Spleen (tissue), 11 donors: ENCODE results near the gene IGSF23. TPM values are rescaled to one million over a fixed set of nuclear protein-coding genes. Genes with fewer than 3 reads are reported as not detected.

ENCODE experiments used
- DNase-seq: peaks from one replicate; pipeline ENCODE4 v3.0.0-alpha.2; 2020
- H3K27ac ChIP-seq, 8 donors: fragments of 200-600 bp; sonication (generic) in 7 of 8; 1 replicate in 4 of 8; 2 replicates in 4 of 8; pipeline versions ENCODE4 v1.5.0 to v1.8.0; 2016 to 2021; ENCODE audit warnings: inconsistent platforms in 4 of 8, mild to moderate bottlenecking in 4 of 8, moderate library complexity in 1 of 8
- H3K27me3 ChIP-seq, 7 donors: fragments of 200-600 bp; sonication (generic) in 6 of 7; replicated peaks in 1 of 7; 1 replicate in 4 of 7; 2 replicates in 3 of 7; pipeline versions ENCODE4 v1.5.0 to v1.8.0; 2016 to 2021; ENCODE audit warnings: inconsistent platforms in 3 of 7, mild to moderate bottlenecking in 1 of 7
- H3K36me3 ChIP-seq, 6 donors: fragments of 200-600 bp; sonication (generic) in 5 of 6; 1 replicate in 4 of 6; 2 replicates in 2 of 6; pipeline versions ENCODE4 v1.5.0 to v1.8.0; 2016 to 2021; ENCODE audit warnings: inconsistent platforms in 2 of 6
- H3K4me1 ChIP-seq, 6 donors: fragments of 200-600 bp; sonication (generic) in 5 of 6; 1 replicate in 3 of 6; 2 replicates in 3 of 6; pipeline versions ENCODE4 v1.5.0 to v1.8.0; 2016 to 2021; ENCODE audit warnings: inconsistent platforms in 3 of 6
- H3K4me3 ChIP-seq, 8 donors: fragments of 200-600 bp; sonication (generic) in 7 of 8; 1 replicate in 4 of 8; 2 replicates in 4 of 8; pipeline versions ENCODE4 v1.5.0 to v1.8.0; 2016 to 2021; ENCODE audit warnings: inconsistent platforms in 4 of 8, mild to moderate bottlenecking in 4 of 8, moderate library complexity in 2 of 8
- H3K9me3 ChIP-seq, 8 donors: fragments of 200-600 bp; sonication (generic) in 7 of 8; 1 replicate in 4 of 8; 2 replicates in 4 of 8; pipeline versions ENCODE4 v1.5.0 to v1.8.0; 2016 to 2021; ENCODE audit warnings: inconsistent platforms in 4 of 8
- CTCF ChIP-seq, 11 experiments: fragments of 200-600 bp in 7 of 11; fragments of 450-650 bp in 4 of 11; sonication (generic) in 4 of 11; IDR thresholded peaks in 8 of 11; conservative IDR thresholded peaks in 3 of 11; 1 replicate in 7 of 11; 2 replicates in 4 of 11; pipeline versions ENCODE4 v1.4.0 to v1.8.0; 2016 to 2021; ENCODE audit warnings: antibody characterized with exemption in 11 of 11, inconsistent platforms in 4 of 11, mild to moderate bottlenecking in 1 of 11
- POLR2A ChIP-seq, 3 donors: fragments of 450-650 bp; IDR thresholded peaks; one replicate each; pipeline ENCODE4 v1.5.1; 2017; ENCODE audit warnings: antibody characterized with exemption in 3 of 3, mild to moderate bottlenecking in 1 of 3
- POLR2AphosphoS5 ChIP-seq, 3 donors: sonication (generic); formaldehyde crosslinking; IDR thresholded peaks; one replicate each; pipeline ENCODE4 v1.5.1; 2017; ENCODE audit warnings: antibody characterized with exemption in 3 of 3
- WGBS, 5 donors: extraction: QIAGEN DNeasy Blood & Tissue Kit in 3 of 5; methylation state at CpG; one replicate each; pipeline versions ENCODE4 v1.1.5 to v1.1.7; 2013 to 2018; 5-methylcytosine and 5-hydroxymethylcytosine counted together
- intact Hi-C: fragments of 100-400 bp; cut with DNase I; formaldehyde crosslinking; loops from one replicate; pipeline ENCODE4 v1.15.0; 2023; ENCODE audit warnings: low total_unique reads
- polyA plus RNA-seq, 3 donors: library from polyadenylated mRNA; stranded (reverse); fragments of 200-250 nt; gene quantifications; one replicate each; pipeline ENCODE4 v1.2.1, GENCODE V29; 2013
- total RNA-seq, 7 donors: library from RNA; depleted of rRNA in 3 of 7; stranded (reverse); fragments of >200 nt in 3 of 7; fragmentation: NEBNext Ultra II Directional in 4 of 7; extraction: Animal tissue kit (Norgen Biotek cat#: 25700) in 4 of 7; gene quantifications; one replicate each; pipeline versions ENCODE4 v1.1.0 to v1.2.1, GENCODE V29; 2016 to 2021
- donor health status: healthy with polysubstance abuse.
- donor health status: DM: no; HTN: no; CAD: no; lungs with moderate emphysema.
- donor health status: DM: no; HTN: no; CAD: no.
- donor health status: Bipolar disorder and iron deficiency.
- donor health status: healthy.
- donor health status: DM: no; HTN: no; CAD: no.
- donor health status: DM: yes; HTN: yes; CAD: no.

The IGSF23 gene
- total and polyA plus RNA-seq, 10 donors: not detected

- no peaks in the 10 kb centered on the region for H3K36me3 ChIP-seq
- DNase-seq: no peak
- peaks cover 0 to 45% (median 20%) of the 10 kb centered on the region in 6 donors for H3K4me1 ChIP-seq
- intact Hi-C loops: no loop called here
- 53 to 81% (median 70%) methylated on average over 3 of the region's 3 CpGs for WGBS, 5 donors
- TF ChIP-seq POLR2AphosphoS5 (IDR thresholded peaks at IDR 0.05) (no peak), CTCF (IDR thresholded peaks at IDR 0.05 in 8 of 11, conservative IDR thresholded peaks at IDR 0.05 in 3 of 11) (no peak), POLR2A (IDR thresholded peaks at IDR 0.05) (no peak)
- no peak overlapping the region for H3K27ac ChIP-seq
- peaks cover 0 to 23% (median 9%) of the 10 kb centered on the region in 7 donors for H3K27me3 ChIP-seq
- H3K4me3 ChIP-seq: no peak overlapping the region
- no peaks in the 10 kb centered on the region for H3K9me3 ChIP-seq
Observed at GRCh38 chr19:44640518-44640917, 27.2 kb downstream of the IGSF23 start.

- H3K27ac ChIP-seq: no peak overlapping the region
- H3K4me3 ChIP-seq: no peak overlapping the region
- TF ChIP-seq POLR2A (IDR thresholded peaks at IDR 0.05): no peak
- TF ChIP-seq POLR2AphosphoS5 (IDR thresholded peaks at IDR 0.05): no peak
- TF ChIP-seq CTCF (IDR thresholded peaks at IDR 0.05 in 8 of 11, conservative IDR thresholded peaks at IDR 0.05 in 3 of 11): no peak
- no peaks in the 10 kb centered on the region for H3K36me3 ChIP-seq
- 83 to 88% (median 86%) methylated on average over 9 of the region's 9 CpGs for WGBS, 5 donors
- no peak for DNase-seq
- peaks cover 0 to 32% (median 9%) of the 10 kb centered on the region in 7 donors for H3K27me3 ChIP-seq
- no peaks in the 10 kb centered on the region for H3K9me3 ChIP-seq
- intact Hi-C loops: no loop called here
- peaks cover 0 to 44% (median 18%) of the 10 kb centered on the region in 6 donors for H3K4me1 ChIP-seq
Observed at GRCh38 chr19:44641501-44642265, 28.3 kb downstream of the IGSF23 start.

- no peak overlapping the region for H3K27ac ChIP-seq
- no peaks in the 10 kb centered on the region for H3K9me3 ChIP-seq
- TF ChIP-seq POLR2AphosphoS5 (IDR thresholded peaks at IDR 0.05) (no peak), CTCF (IDR thresholded peaks at IDR 0.05 in 8 of 11, conservative IDR thresholded peaks at IDR 0.05 in 3 of 11) (no peak), POLR2A (IDR thresholded peaks at IDR 0.05) (no peak)
- WGBS, 5 donors: 38 to 71% (median 51%) methylated on average over 1 of the region's 1 CpG
- H3K4me1 ChIP-seq: peaks cover 0 to 47% (median 20%) of the 10 kb centered on the region in 6 donors
- no peak for DNase-seq
- peaks cover 0 to 4% (median 0%) of the 10 kb centered on the region in 6 donors for H3K36me3 ChIP-seq
- peaks cover 0 to 32% (median 9%) of the 10 kb centered on the region in 7 donors for H3K27me3 ChIP-seq
- intact Hi-C loops: no loop called here
- no peak overlapping the region for H3K4me3 ChIP-seq
Observed at GRCh38 chr19:44642377-44642776, 29.0 kb downstream of the IGSF23 start.

- Histone ChIP-seq H3K4me1 (peaks cover 0 to 59% (median 25%) of the 10 kb centered on the region in 6 donors), H3K36me3 (peaks cover 0 to 5% (median 0%) of the 10 kb centered on the region in 6 donors), H3K27ac (peak within 1 kb of the TSS in 7 of 8 donors; percentile 68 to 83 (median 78)), H3K27me3 (peaks cover 0 to 32% (median 9%) of the 10 kb centered on the region in 7 donors), H3K4me3 (peak within 1 kb of the TSS; percentile 50 to 82 (median 58)), H3K9me3 (no peaks in the 10 kb centered on the region)
- WGBS, 5 donors: 0 to 4% (median 1%) methylated on average over 21 to 70 of the region's 70 CpGs
- intact Hi-C loops: no loop called here
- peak; percentile 86 for DNase-seq
- TF ChIP-seq CTCF (IDR thresholded peaks at IDR 0.05 in 8 of 11, conservative IDR thresholded peaks at IDR 0.05 in 3 of 11) (no peak), POLR2AphosphoS5 (IDR thresholded peaks at IDR 0.05) (peak; percentile 27 to 73 (median 69))
Observed at GRCh38 chr19:44643605-44644401, 30.4 kb downstream of the IGSF23 start, which contains the start of gene PVR. PVR (plus strand) TSS chr19:44643910; CDS start chr19:44644097, 187 bp downstream.
